IMR-90 (cell line): ENCODE data around the gene TOM1. TPM values are rescaled to one million over a fixed set of nuclear protein-coding genes. Genes with fewer than 3 reads are reported as not detected.

ENCODE experiments used
- ATAC-seq: fragments of 200-7000 bp; cut with Tn5 transposase; 2 replicates; pipeline ENCODE4 v1.9.1; 2020; ENCODE audit warnings: low read depth, mild to moderate bottlenecking, moderate library complexity
- BruUV-seq: library from RNA; stranded (reverse); fragments of 400-500 nt; replicated peaks from 2 replicates; lab custom pipeline; 2021; lab: Mats Ljungman, UMichigan
- CTCF ChIA-PET: fragments of 300-600 bp; formaldehyde crosslinking; extraction: SDS; loops from one replicate; lab custom pipeline; 2021; ENCODE audit warnings: antibody characterized with exemption; lab: Yijun Ruan, JAX
- POLR2A ChIA-PET: fragments of 300-600 bp; sonication (Branson Sonifier 250); formaldehyde crosslinking; loops from one replicate; lab custom pipeline; 2022; ENCODE audit warnings: antibody characterized with exemption; ENCODE audit not compliant: unreplicated experiment; lab: Charles Lee
- DNase-seq: peaks from one replicate; pipeline ENCODE4 v3.0.0; 2013
- H2AFZ ChIP-seq: replicated peaks from 2 replicates; pipeline ENCODE3; 2013; ENCODE audit warnings: low read length, mild to moderate bottlenecking; ENCODE audit not compliant: poor library complexity
- H2AK5ac ChIP-seq: 2 replicates; pipeline ENCODE4 v1.6.1; 2013; ENCODE audit warnings: low read depth, low read length, inconsistent platforms
- H2AK9ac ChIP-seq: replicated peaks from 2 replicates; pipeline ENCODE3; 2013; ENCODE audit warnings: mild to moderate bottlenecking, low read depth, low read length, moderate library complexity; ENCODE audit not compliant: poor library complexity
- H2BK120ac ChIP-seq: 2 replicates; pipeline ENCODE4 v1.6.1; 2013; ENCODE audit warnings: low read depth, low read length, inconsistent platforms
- H2BK15ac ChIP-seq: 3 replicates; pipeline ENCODE4 v1.6.1; 2013; ENCODE audit warnings: low read depth, low read length, inconsistent platforms
- H2BK20ac ChIP-seq: 2 replicates; pipeline ENCODE4 v1.6.1; 2013; ENCODE audit warnings: low read depth, mild to moderate bottlenecking, inconsistent platforms, low read length, moderate library complexity
- H2BK5ac ChIP-seq: 2 replicates; pipeline ENCODE4 v1.6.1; 2013; ENCODE audit warnings: mild to moderate bottlenecking, low read depth, low read length, inconsistent platforms; ENCODE audit not compliant: poor library complexity, severe bottlenecking
- H3K14ac ChIP-seq: replicated peaks from 2 replicates; pipeline ENCODE4 v1.6.1; 2013; ENCODE audit warnings: low read depth, low read length, inconsistent platforms
- H3K18ac ChIP-seq: 2 replicates; pipeline ENCODE4 v1.6.1; 2013; ENCODE audit warnings: low read depth, low read length, control low read depth
- H3K23ac ChIP-seq: 2 replicates; pipeline ENCODE4 v1.6.1; 2013; ENCODE audit warnings: low read depth, low read length, inconsistent platforms
- H3K27ac ChIP-seq: 2 replicates; pipeline ENCODE4 v1.5.1; 2013; ENCODE audit warnings: mild to moderate bottlenecking, control low read depth, low read length; ENCODE audit not compliant: insufficient read depth
- H3K27me3 ChIP-seq: 2 replicates; pipeline ENCODE4 v1.6.1; 2013; ENCODE audit warnings: low read length; ENCODE audit not compliant: control insufficient read depth, insufficient read depth
- H3K36me3 ChIP-seq: 2 replicates; pipeline ENCODE4 v1.6.1; 2013; ENCODE audit warnings: low read length, mixed read lengths; ENCODE audit not compliant: control insufficient read depth, insufficient read depth
- H3K4ac ChIP-seq: 2 replicates; pipeline ENCODE4 v1.6.1; 2013; ENCODE audit warnings: low read depth, low read length, inconsistent platforms
- H3K4me1 ChIP-seq: 2 replicates; pipeline ENCODE4 v1.6.1; 2013; ENCODE audit warnings: low read length, mixed read lengths; ENCODE audit not compliant: control insufficient read depth, insufficient read depth
- H3K4me2 ChIP-seq: 2 replicates; pipeline ENCODE4 v1.6.1; 2013; ENCODE audit warnings: low read depth, mild to moderate bottlenecking, control low read depth, low read length, moderate library complexity
- H3K4me3 ChIP-seq: 2 replicates; pipeline ENCODE4 v1.5.1; 2013; ENCODE audit warnings: low read depth, mild to moderate bottlenecking, control low read depth, low read length, moderate library complexity; ENCODE audit not compliant: insufficient read depth
- H3K56ac ChIP-seq: 2 replicates; pipeline ENCODE4 v1.6.1; 2013; ENCODE audit warnings: low read length, inconsistent platforms; ENCODE audit not compliant: insufficient read depth; ENCODE audit errors: extremely low read depth
- H3K79me1 ChIP-seq, 2 experiments: 2 replicates each; pipeline ENCODE4 v1.6.1; 2013; ENCODE audit warnings: low read length in 2 of 2, inconsistent platforms in 1 of 2, low read depth in 1 of 2
- H3K9ac ChIP-seq: 2 replicates; pipeline ENCODE4 v1.6.1; 2013; ENCODE audit warnings: low read depth, low read length, control low read depth
- H3K9me1 ChIP-seq: 2 replicates; pipeline ENCODE4 v1.6.1; 2013; ENCODE audit warnings: low read length, inconsistent platforms; ENCODE audit not compliant: insufficient read depth
- H3K9me3 ChIP-seq: 2 replicates; pipeline ENCODE4 v1.6.1; 2013; ENCODE audit warnings: low read length; ENCODE audit not compliant: control insufficient read depth, insufficient read depth
- H4K20me1 ChIP-seq: 2 replicates; pipeline ENCODE4 v1.6.1; 2013; ENCODE audit warnings: low read length, inconsistent platforms; ENCODE audit not compliant: insufficient read depth
- H4K5ac ChIP-seq: 2 replicates; pipeline ENCODE4 v1.6.1; 2013; ENCODE audit warnings: mild to moderate bottlenecking, low read depth, low read length, control low read depth
- H4K8ac ChIP-seq, 2 experiments: 2 replicates each; pipeline ENCODE4 v1.6.1; 2013; ENCODE audit warnings: low read depth in 2 of 2, low read length in 2 of 2, control low read depth in 1 of 2, inconsistent platforms in 1 of 2
- H4K91ac ChIP-seq: 2 replicates; pipeline ENCODE4 v1.6.1; 2013; ENCODE audit warnings: low read depth, low read length, inconsistent platforms; ENCODE audit not compliant: insufficient read depth
- BHLHE40 ChIP-seq: fragments of 150-350 bp; IDR thresholded peaks from 2 replicates; pipeline ENCODE4 v1.6.1; 2016; ENCODE audit warnings: mild to moderate bottlenecking, low read depth, low read length
- MAFK ChIP-seq: IDR thresholded peaks from 2 replicates; pipeline ENCODE4 v1.6.1; 2012; ENCODE audit warnings: low read depth, low read length, improper control_type of control experiment
- POLR2A ChIP-seq: IDR thresholded peaks from 2 replicates; pipeline ENCODE4 v1.6.1; 2012; ENCODE audit warnings: mild to moderate bottlenecking, low read depth, low read length
- USF2 ChIP-seq: fragments of 150-350 bp; IDR thresholded peaks from 2 replicates; pipeline ENCODE4 v1.6.1; 2017; ENCODE audit warnings: mild to moderate bottlenecking, antibody characterized with exemption, low read length, low read depth
- WGBS, 2 experiments: methylation state at CpG; one replicate each; pipeline versions ENCODE4 v1.1.5 to v1.1.7; 2013; ENCODE audit warnings: missing lambda C conversion rate in 2 of 2; ENCODE audit not compliant: insufficient read length in 1 of 2; ENCODE audit errors: extremely low coverage in 2 of 2; 5-methylcytosine and 5-hydroxymethylcytosine counted together
- dilution Hi-C: fragments of 300-500 bp; cut with HindIII; formaldehyde crosslinking; loops from one replicate; pipeline ENCODE4 v1.14.3; 2018; ENCODE audit warnings: low sequenced_read_pairs; ENCODE audit not compliant: unreplicated experiment
- in situ Hi-C: fragments of 300-500 bp; cut with MboI; formaldehyde crosslinking; loops from 3 replicates; pipeline ENCODE4 v1.14.3; 2019; ENCODE audit warnings: low sequenced_read_pairs, inconsistent platforms, mixed read lengths
- intact Hi-C: fragments of 100-400 bp; cut with micrococcal nuclease; formaldehyde crosslinking; loops from 2 replicates; pipeline ENCODE4 v1.10.0; 2022
- polyA plus RNA-seq, 3 experiments: library from polyadenylated mRNA; depleted of rRNA; stranded (reverse); fragments of >200 nt; gene quantifications; 2 replicates each; pipeline ENCODE4 v1.2.3, GENCODE V29; 2012; ENCODE audit warnings: low replicate concordance in 1 of 3
- total RNA-seq: library from RNA; depleted of rRNA; stranded (reverse); fragments of >200 nt; gene quantifications from 2 replicates; pipeline ENCODE4 v1.2.3, GENCODE V29; 2012

TOM1 gene
- total and polyA plus RNA-seq, 2 of the 4 experiments (the other 2 are of a cell fraction): 38.0 to 46.4 TPM

DNA sequence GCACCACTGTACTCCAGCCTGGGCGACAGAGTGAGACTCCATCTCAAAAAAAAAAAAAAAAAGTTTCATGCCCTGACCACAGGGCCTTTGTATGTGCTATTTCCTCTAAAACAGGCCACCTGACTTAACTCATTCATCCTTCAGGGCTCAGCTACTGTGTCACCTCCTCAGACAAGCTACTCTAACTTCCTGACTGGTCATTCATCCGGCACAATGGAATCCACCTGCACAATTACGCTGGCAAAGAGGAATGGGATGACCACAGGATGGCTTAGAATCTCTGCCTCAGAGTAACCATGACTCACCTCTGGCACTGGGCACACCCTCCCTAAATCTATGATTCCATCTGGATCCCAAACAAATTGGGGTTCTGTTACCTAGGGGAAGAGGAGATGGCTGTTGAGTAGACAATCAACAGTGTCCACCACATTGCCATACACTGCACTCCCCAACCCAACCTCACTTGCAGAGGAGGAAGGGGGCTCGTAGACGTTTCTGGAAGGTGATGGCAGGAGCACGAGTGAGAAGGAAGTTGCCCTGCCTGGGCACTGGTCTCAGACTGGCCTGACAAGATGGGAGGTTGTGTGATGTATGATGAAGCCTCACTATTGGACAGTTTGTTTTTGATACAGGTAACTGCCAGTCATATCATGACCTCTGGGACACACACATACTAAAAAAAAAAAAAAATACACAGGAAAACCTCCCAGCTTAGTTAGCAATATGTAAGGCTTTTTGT lies 58.4 kb downstream of the TOM1 start:
- Histone ChIP-seq H4K5ac (no peak overlapping the region), H3K14ac (0 out of 2 replicates have a peak overlapping the region, but pooled peaks have one; percentile 11), H3K56ac (no peak overlapping the region), H2BK120ac (no peak overlapping the region), H3K27ac (no peak overlapping the region), H2BK15ac (no peak overlapping the region), H2AK5ac (peak overlapping the region; percentile 29), H3K79me1 (no peaks in the 10 kb centered on the region), H3K4me3 (no peak overlapping the region), H3K9me1 (no peaks in the 10 kb centered on the region; the same call in 1 of the 2 replicates), H3K4me2 (no peak overlapping the region), H3K9me3 (no peaks in the 10 kb centered on the region), H2BK5ac (no peak overlapping the region), H3K27me3 (no peaks in the 10 kb centered on the region), H2AFZ (no peak overlapping the region), H3K4me1 (peaks cover 5% of the 10 kb centered on the region; the same call in 1 of the 2 replicates), H2BK20ac (no peak overlapping the region), H4K20me1 (no peaks in the 10 kb centered on the region), H3K36me3 (no peaks in the 10 kb centered on the region), H3K23ac (no peak overlapping the region), H4K91ac (no peak overlapping the region), H3K4ac (no peak overlapping the region), H2AK9ac (no peak overlapping the region), H4K8ac (no peak overlapping the region), H3K9ac (no peak overlapping the region), H3K18ac (no peak overlapping the region)
- DNase-seq: peak; percentile 40
- in situ Hi-C loops: loop anchor here (10.0 kb wide), 1 partner anchor 767 kb away; no protein-coding TSS in a partner anchor
- dilution Hi-C loops: no loop called here
- ChIA-PET POLR2A (no interaction called here), CTCF (no interaction called here)
- intact Hi-C loops: no loop called here
- TF ChIP-seq BHLHE40 (no peak), USF2 (no peak), POLR2A (no peak), MAFK (no peak)
- 90% methylated on average over 2 of the region's 6 CpGs; no CpG with 5 or more reads in 1 of the 2 experiments for WGBS, 2 experiments
- no TSS peak for BruUV-seq
- no peak for ATAC-seq
